ENCODE measurements around the gene OGDHL. TPM values are rescaled to one million over a fixed set of nuclear protein-coding genes. Genes with fewer than 3 reads are reported as not detected.

The OGDHL gene
- total RNA-seq, 2 experiments from 2014 or later, result 0.09 to 0.35 TPM

DNA sequence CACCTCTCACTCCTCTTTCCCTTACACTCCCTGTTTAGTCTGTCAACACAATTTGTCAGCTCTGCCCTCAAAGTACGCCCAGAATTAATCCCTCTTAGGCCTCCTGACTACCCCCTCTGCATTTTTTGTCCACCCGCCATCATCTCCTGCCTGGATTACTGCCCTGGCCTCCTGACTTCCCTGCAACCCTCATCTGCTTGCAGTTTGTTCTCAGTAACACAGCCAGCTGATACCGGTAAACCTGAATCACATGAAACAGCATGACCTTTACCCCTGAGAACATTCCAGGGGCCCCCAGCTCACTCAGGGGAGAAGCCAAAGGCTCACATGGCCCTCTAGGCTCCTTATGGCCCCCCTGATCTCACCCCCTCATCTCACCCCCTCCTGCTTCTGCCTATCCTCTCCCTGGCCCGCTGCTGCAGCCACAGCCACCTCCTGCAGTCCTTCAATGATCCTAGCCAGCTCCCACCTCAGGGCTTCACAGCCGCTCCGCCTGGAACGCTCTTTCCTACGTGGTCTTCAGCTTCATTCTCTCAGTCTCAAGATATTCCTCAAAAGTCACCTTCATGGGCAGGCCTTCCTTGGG lies 73.8 kb downstream of the OGDHL start:
- Mint-ChIP-seq H3K4me1 (no peaks in the 10 kb centered on the region), H3K36me3 (peaks cover 1% of the 10 kb centered on the region), H3K9me3 (ENCODE audit: low read depth) (no peaks in the 10 kb centered on the region), H3K27me3 (peaks cover 63% of the 10 kb centered on the region), H3K4me3 (no peak overlapping the region), H3K27ac (no peak overlapping the region)
- DNase-seq, result no peak
- ATAC-seq, result no peak
- CTCF ChIA-PET, result no interaction called here

DNA sequence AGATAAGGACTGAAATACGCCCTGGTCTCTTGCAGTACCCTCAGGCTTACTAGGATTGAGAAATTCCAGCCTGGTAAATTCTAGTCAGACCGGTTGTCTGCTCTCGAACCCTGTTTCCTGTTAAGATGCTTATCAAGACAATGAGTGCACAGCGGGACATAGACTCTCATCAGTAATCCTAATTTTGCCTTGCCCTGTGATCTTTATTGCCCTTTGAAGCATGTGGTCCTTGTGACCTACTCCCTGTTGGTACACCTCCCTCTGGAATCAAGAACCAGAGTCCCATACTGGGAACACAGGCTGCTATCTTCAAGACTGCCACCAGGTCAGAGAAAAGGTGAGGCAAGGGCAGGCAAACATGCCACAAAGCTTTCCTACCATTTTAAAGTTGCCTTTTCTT lies 75.5 kb downstream of the OGDHL start:
- H3K4me1 Mint-ChIP-seq, result no peaks in the 10 kb centered on the region

More for the DNA sequence above, 75.5 kb downstream of the OGDHL start:
- no peak for ATAC-seq
- H3K9me3 Mint-ChIP-seq (ENCODE audit: low read depth), result no peaks in the 10 kb centered on the region
- no peak overlapping the region for H3K4me3 Mint-ChIP-seq
- DNase-seq, result no peak
- no peak overlapping the region for H3K27ac Mint-ChIP-seq
- peaks cover 56% of the 10 kb centered on the region for H3K27me3 Mint-ChIP-seq
- peaks cover 1% of the 10 kb centered on the region for H3K36me3 Mint-ChIP-seq
- CTCF ChIA-PET, result no interaction called here

Other genes with a start within 250 kb of the OGDHL start
- 10 to 100 TPM; 19.2 to 28.1 TPM for gene ERCC6, start 223.2 kb downstream of the OGDHL start, total RNA-seq
- not detected for gene SLC18A3, start 152.0 kb downstream of the OGDHL start, total RNA-seq
- gene CHAT, start 148.3 kb downstream of the OGDHL start, total RNA-seq, result not detected
- not detected for gene C10orf53, start 82.7 kb downstream of the OGDHL start, total RNA-seq
- 10 to 100 TPM; 29.1 to 31.6 TPM for gene PARG, start 179.7 kb upstream of the OGDHL start, total RNA-seq
- 10 to 100 TPM; 18.5 to 19.6 TPM for gene TIMM23B, start 179.7 kb upstream of the OGDHL start, total RNA-seq
- 10 to 100 TPM; 15.8 to 23.5 TPM for gene AGAP6, start 226.1 kb upstream of the OGDHL start, total RNA-seq

All from activated CD8-positive, alpha-beta memory T cell treated with anti-CD3 and anti-CD28 coated beads, Interleukin-2, amount 10 ng/mL, durations not matched to agents 7 days and 5 days (primary cell).